Uterus (tissue), 2 donors: ENCODE data around the gene SEC61A1.

Experiments used
- POLR2A ChIP-seq, 2 donors: fragments of 450-650 bp; IDR thresholded peaks; one replicate each; pipeline ENCODE4 v1.6.1; 2016; ENCODE audit warnings: antibody characterized with exemption in 2 of 2, mild to moderate bottlenecking in 1 of 2, moderate library complexity in 1 of 2
- TF ChIP-seq, protein P1 (sequence below), 4 experiments: fragments of 200-600 bp in 2 of 4; fragments of 450-650 bp in 2 of 4; sonication (generic) in 2 of 4; IDR thresholded peaks; one replicate each; pipeline ENCODE4 v1.5.1; 2016 to 2019; ENCODE audit warnings: antibody characterized with exemption in 4 of 4, mild to moderate bottlenecking in 2 of 4, moderate library complexity in 1 of 4

DNA sequence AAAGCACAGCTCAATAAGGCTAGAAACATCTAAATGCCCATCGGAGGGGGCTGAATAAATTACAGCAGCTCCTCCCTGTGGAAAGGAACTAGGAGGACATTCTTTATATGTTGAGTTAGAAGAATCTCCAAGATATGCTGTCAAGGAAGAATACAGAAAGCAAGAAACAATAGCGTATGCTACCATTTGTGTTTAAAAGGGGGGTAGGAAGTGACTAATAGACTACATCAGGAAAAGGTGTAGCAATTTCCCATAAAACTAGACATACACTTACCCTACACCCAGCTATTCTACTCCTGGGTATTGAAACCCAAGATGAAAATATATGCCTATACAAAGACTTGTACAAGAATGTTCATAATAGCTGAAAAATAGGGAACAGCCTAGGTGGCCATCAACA, 21.6 kb downstream of the SEC61A1 start:
- TF ChIP-seq, protein P1, sequence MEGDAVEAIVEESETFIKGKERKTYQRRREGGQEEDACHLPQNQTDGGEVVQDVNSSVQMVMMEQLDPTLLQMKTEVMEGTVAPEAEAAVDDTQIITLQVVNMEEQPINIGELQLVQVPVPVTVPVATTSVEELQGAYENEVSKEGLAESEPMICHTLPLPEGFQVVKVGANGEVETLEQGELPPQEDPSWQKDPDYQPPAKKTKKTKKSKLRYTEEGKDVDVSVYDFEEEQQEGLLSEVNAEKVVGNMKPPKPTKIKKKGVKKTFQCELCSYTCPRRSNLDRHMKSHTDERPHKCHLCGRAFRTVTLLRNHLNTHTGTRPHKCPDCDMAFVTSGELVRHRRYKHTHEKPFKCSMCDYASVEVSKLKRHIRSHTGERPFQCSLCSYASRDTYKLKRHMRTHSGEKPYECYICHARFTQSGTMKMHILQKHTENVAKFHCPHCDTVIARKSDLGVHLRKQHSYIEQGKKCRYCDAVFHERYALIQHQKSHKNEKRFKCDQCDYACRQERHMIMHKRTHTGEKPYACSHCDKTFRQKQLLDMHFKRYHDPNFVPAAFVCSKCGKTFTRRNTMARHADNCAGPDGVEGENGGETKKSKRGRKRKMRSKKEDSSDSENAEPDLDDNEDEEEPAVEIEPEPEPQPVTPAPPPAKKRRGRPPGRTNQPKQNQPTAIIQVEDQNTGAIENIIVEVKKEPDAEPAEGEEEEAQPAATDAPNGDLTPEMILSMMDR (IDR thresholded peaks at IDR 0.05): no peak
- TF ChIP-seq POLR2A (IDR thresholded peaks at IDR 0.05): no peak
